A549 (cell line): Measurements from ENCODE around the gene SALL3. TPM values are rescaled to one million over a fixed set of nuclear protein-coding genes. Genes with fewer than 3 reads are reported as not detected.

Experiments
- ATAC-seq, 2 experiments: fragments of 200-7000 bp in 1 of 2; fragments of >200 bp in 1 of 2; cut with Nextera tagmentation in 1 of 2; cut with Tn5 transposase in 1 of 2; 3 replicates each; pipeline versions ENCODE4 v1.8.0 to v1.9.1; 2018 to 2020; ENCODE audit warnings: mild to moderate bottlenecking in 1 of 2, moderate library complexity in 1 of 2
- CTCF ChIA-PET: fragments of 300-600 bp; sonication (Branson Sonifier 250); formaldehyde crosslinking; extraction: SDS; loops from one replicate; lab custom pipeline; 2021; ENCODE audit warnings: antibody characterized with exemption, inconsistent platforms; lab: Yijun Ruan, JAX
- POLR2A ChIA-PET: fragments of 350-600 bp; formaldehyde crosslinking; extraction: SDS; loops from one replicate; lab custom pipeline; 2021; ENCODE audit warnings: antibody characterized with exemption, inconsistent platforms; lab: Yijun Ruan, JAX
- DNase-seq, 2 experiments: peaks; one replicate each; pipeline versions ENCODE4 v3.0.0 to v3.0.0-alpha.2; 2011 to 2016; ENCODE audit warnings: low read depth in 1 of 2, low spot score in 1 of 2
- FAIRE-seq: peaks from 2 replicates; lab custom pipeline; 2011; peaks lifted over from hg19 to GRCh38; lab: Jason Lieb, UNC
- H3K27ac ChIP-seq, 2 experiments: fragments of >200 bp; sonication (Bioruptor Twin); formaldehyde crosslinking; 3 replicates each; pipeline ENCODE4 v1.5.1; 2016 to 2017
- H3K4me1 ChIP-seq: fragments of >200 bp; sonication (Bioruptor Twin); formaldehyde crosslinking; 3 replicates; pipeline ENCODE4 v1.6.1; 2016
- H3K4me2 ChIP-seq: fragments of >200 bp; sonication (Bioruptor Twin); formaldehyde crosslinking; 3 replicates; pipeline ENCODE4 v1.6.1; 2016
- H3K4me3 ChIP-seq: fragments of >200 bp; sonication (Bioruptor Twin); formaldehyde crosslinking; 3 replicates; pipeline ENCODE4 v1.5.1; 2016
- H3K9me3 ChIP-seq: fragments of >200 bp; sonication (Bioruptor Twin); formaldehyde crosslinking; 3 replicates; pipeline ENCODE4 v1.6.1; 2016
- CBX2 ChIP-seq: fragments of 200-600 bp; sonication (generic); IDR thresholded peaks from 2 replicates; pipeline ENCODE4 v1.6.1; 2016; ENCODE audit warnings: low read depth, mild to moderate bottlenecking, borderline replicate concordance
- CBX8 ChIP-seq: fragments of 200-600 bp; sonication (generic); IDR thresholded peaks from 2 replicates; pipeline ENCODE4 v1.6.1; 2016
- ESRRA ChIP-seq: fragments of 150-350 bp; IDR thresholded peaks from 2 replicates; pipeline ENCODE4 v1.6.1; 2014; ENCODE audit warnings: mild to moderate bottlenecking, low read length, borderline replicate concordance
- FOSB ChIP-seq: fragments of 250-450 bp; sonication (Bioruptor Pico); IDR thresholded peaks from 2 replicates; pipeline ENCODE4 v1.5.0; 2020; ENCODE audit warnings: mild to moderate bottlenecking, moderate library complexity
- FOXS1 ChIP-seq: fragments of 250-450 bp; sonication (Bioruptor Pico); IDR thresholded peaks from 2 replicates; pipeline ENCODE4 v1.5.0; 2020; ENCODE audit warnings: mild to moderate bottlenecking, moderate library complexity
- GATA3 ChIP-seq: IDR thresholded peaks from 2 replicates; pipeline ENCODE4 v1.6.1; 2012; ENCODE audit warnings: borderline replicate concordance
- HDAC2 ChIP-seq: fragments of 200-600 bp; sonication (generic); IDR thresholded peaks from 2 replicates; pipeline ENCODE4 v1.6.1; 2016
- HEYL ChIP-seq: fragments of 250-450 bp; sonication (Bioruptor Pico); IDR thresholded peaks from 2 replicates; pipeline ENCODE4 v1.8.0; 2021; ENCODE audit warnings: mild to moderate bottlenecking, moderate library complexity
- HOXB13 ChIP-seq: fragments of 250-450 bp; sonication (Bioruptor Pico); IDR thresholded peaks from 2 replicates; pipeline ENCODE4 v1.5.0; 2020; ENCODE audit warnings: low read depth, mild to moderate bottlenecking, moderate library complexity
- MAFK ChIP-seq: fragments of 450-650 bp; IDR thresholded peaks from 2 replicates; pipeline ENCODE4 v1.6.1; 2014; ENCODE audit not compliant: partially characterized antibody
- RAD21 ChIP-seq, 2 experiments: fragments of >200 bp in 1 of 2; sonication (Bioruptor Twin) in 1 of 2; formaldehyde crosslinking in 1 of 2; IDR thresholded peaks in 1 of 2; conservative IDR thresholded peaks in 1 of 2; 2 replicates in 1 of 2; 3 replicates in 1 of 2; pipeline ENCODE4 v1.6.1; 2012 to 2018; ENCODE audit warnings: inconsistent platforms in 1 of 2
- RCOR1 ChIP-seq: fragments of 150-350 bp; IDR thresholded peaks from 2 replicates; pipeline ENCODE4 v1.6.1; 2014; ENCODE audit warnings: antibody characterized with exemption, low read length, low read depth
- RNF2 ChIP-seq: fragments of 200-600 bp; sonication (generic); IDR thresholded peaks from 2 replicates; pipeline ENCODE4 v1.6.1; 2016; ENCODE audit warnings: low read depth, mild to moderate bottlenecking, antibody characterized with exemption, moderate library complexity, borderline replicate concordance
- SMC3 ChIP-seq: fragments of >200 bp; sonication (Bioruptor Twin); formaldehyde crosslinking; IDR thresholded peaks from 3 replicates; pipeline ENCODE4 v1.6.1; 2018; ENCODE audit warnings: inconsistent platforms
- SREBF2 ChIP-seq: fragments of 450-650 bp; IDR thresholded peaks from 2 replicates; pipeline ENCODE4 v1.6.1; 2014; ENCODE audit warnings: mild to moderate bottlenecking, moderate library complexity
- TP53 ChIP-seq: fragments of 250-450 bp; sonication (Bioruptor Pico); IDR thresholded peaks from 2 replicates; pipeline ENCODE4 v1.5.0; 2021; ENCODE audit warnings: mild to moderate bottlenecking, moderate library complexity
- ZFP36 ChIP-seq: fragments of 450-650 bp; IDR thresholded peaks from 2 replicates; pipeline ENCODE4 v1.6.1; 2014; ENCODE audit warnings: borderline replicate concordance; ENCODE audit not compliant: partially characterized antibody
- WGBS: methylation state at CpG from one replicate; pipeline ENCODE4 v1.1.6; 2017; ENCODE audit errors: missing lambda C conversion rate; 5-methylcytosine and 5-hydroxymethylcytosine counted together
- polyA plus RNA-seq, 4 experiments: library from polyadenylated mRNA; depleted of rRNA in 3 of 4; stranded (reverse); fragments of >200 nt; fragmentation: RNase III in 1 of 4; extraction: RNeasy Plus Mini Kit Qiagen cat#74134 plus additional on column Dnase treatment in 1 of 4; gene quantifications; 2 replicates in 3 of 4; 3 replicates in 1 of 4; pipeline ENCODE4 v1.2.3, GENCODE V29; 2011 to 2017
- TF ChIP-seq, protein P1 (sequence below): fragments of >200 bp; sonication (Bioruptor Twin); formaldehyde crosslinking; IDR thresholded peaks from 3 replicates; pipeline ENCODE4 v1.6.1; 2016
- TF ChIP-seq, protein P2 (sequence below): fragments of 250-450 bp; sonication (Bioruptor Pico); IDR thresholded peaks from 2 replicates; pipeline ENCODE4 v1.5.0; 2020; ENCODE audit warnings: low read depth, mild to moderate bottlenecking, moderate library complexity
- TF ChIP-seq, protein P3 (sequence below): IDR thresholded peaks from 2 replicates; pipeline ENCODE4 v1.6.1; 2012
- TF ChIP-seq, protein P4 (sequence below): IDR thresholded peaks from 2 replicates; pipeline ENCODE4 v1.6.1; 2012; ENCODE audit warnings: low read depth, borderline replicate concordance
- TF ChIP-seq, protein P5 (sequence below): fragments of >200 bp; sonication (Bioruptor Twin); formaldehyde crosslinking; IDR thresholded peaks from 3 replicates; pipeline ENCODE4 v1.5.1; 2016

Gene SALL3
- polyA plus RNA-seq, 2 of the 4 experiments (the other 2 are of a cell fraction), result not detected

DNA sequence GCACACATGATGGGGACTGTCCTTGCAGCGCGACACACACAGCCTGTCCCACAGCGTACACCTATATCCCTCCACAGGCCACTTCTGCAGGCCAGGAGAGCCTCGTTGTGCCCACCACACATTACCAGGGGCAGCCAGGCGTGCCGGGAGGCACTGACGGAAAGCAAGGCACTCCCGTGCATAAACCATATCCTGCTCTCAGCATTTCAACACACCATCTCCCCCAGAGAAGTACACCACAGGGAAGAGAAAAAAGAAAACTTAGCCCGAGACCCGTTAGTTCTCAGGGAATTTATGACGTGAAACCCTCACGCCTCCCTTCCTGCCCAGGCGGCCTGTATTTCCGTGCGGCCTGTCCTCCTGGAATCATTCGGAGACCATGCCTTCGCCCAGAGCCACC, 24.6 kb upstream of the SALL3 start:
- H3K9me3 ChIP-seq, result peaks cover 3% of the 10 kb centered on the region; the same call in 1 of the 3 replicates
- H3K4me1 ChIP-seq, result no peaks in the 10 kb centered on the region
- ATAC-seq (no peak), FAIRE-seq (no peak)
- no peak overlapping the region for H3K4me3 ChIP-seq
- no peak overlapping the region for H3K4me2 ChIP-seq
- POLR2A ChIA-PET, result no interaction called here
- no peak overlapping the region for H3K27ac ChIP-seq
- TF ChIP-seq HDAC2 (no peak), TP53 (CRISPR knock-in tag) (no peak), CBX2 (no peak), CBX8 (no peak), RNF2 (no peak), SREBF2 (no peak), HEYL (CRISPR knock-in tag) (no peak), ESRRA (no peak), MAFK (no peak), RAD21 (conservative IDR thresholded peaks at IDR 0.05 in 1 of 2, IDR thresholded peaks at IDR 0.05 in 1 of 2) (no peak), GATA3 (no peak), HOXB13 (no peak), RCOR1 (no peak)
- TF ChIP-seq, protein P1, sequence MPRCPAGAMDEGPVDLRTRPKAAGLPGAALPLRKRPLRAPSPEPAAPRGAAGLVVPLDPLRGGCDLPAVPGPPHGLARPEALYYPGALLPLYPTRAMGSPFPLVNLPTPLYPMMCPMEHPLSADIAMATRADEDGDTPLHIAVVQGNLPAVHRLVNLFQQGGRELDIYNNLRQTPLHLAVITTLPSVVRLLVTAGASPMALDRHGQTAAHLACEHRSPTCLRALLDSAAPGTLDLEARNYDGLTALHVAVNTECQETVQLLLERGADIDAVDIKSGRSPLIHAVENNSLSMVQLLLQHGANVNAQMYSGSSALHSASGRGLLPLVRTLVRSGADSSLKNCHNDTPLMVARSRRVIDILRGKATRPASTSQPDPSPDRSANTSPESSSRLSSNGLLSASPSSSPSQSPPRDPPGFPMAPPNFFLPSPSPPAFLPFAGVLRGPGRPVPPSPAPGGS, result no peak
- TF ChIP-seq, protein P2, sequence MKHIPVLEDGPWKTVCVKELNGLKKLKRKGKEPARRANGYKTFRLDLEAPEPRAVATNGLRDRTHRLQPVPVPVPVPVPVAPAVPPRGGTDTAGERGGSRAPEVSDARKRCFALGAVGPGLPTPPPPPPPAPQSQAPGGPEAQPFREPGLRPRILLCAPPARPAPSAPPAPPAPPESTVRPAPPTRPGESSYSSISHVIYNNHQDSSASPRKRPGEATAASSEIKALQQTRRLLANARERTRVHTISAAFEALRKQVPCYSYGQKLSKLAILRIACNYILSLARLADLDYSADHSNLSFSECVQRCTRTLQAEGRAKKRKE, result no peak
- TF ChIP-seq, protein P3, sequence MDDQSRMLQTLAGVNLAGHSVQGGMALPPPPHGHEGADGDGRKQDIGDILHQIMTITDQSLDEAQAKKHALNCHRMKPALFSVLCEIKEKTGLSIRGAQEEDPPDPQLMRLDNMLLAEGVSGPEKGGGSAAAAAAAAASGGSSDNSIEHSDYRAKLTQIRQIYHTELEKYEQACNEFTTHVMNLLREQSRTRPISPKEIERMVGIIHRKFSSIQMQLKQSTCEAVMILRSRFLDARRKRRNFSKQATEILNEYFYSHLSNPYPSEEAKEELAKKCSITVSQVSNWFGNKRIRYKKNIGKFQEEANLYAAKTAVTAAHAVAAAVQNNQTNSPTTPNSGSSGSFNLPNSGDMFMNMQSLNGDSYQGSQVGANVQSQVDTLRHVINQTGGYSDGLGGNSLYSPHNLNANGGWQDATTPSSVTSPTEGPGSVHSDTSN, result no peak
- TF ChIP-seq, all 56 proteins: peak for 0
- CTCF ChIA-PET, result no interaction called here
- no peak for DNase-seq
- 67% methylated on average over 16 of the region's 17 CpGs for WGBS

DNA sequence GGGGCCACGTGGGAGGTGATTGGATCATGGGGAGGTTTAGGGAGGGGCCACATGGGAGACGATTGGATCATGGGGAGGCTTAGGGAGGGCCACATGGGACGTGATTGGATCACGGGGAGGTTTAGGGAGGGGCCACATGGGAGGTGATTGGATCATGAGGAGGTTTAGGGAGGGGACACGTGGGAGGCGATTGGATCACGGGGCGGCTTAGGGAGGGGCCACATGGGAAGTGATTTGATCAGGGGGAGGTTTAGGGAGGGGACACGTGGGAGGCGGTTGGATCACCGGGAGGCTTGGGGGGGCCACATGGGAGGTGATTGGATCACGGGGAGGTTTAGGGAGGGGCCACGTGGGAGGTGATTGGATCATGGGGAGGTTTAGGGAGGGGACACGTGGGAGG, 22.5 kb upstream of the SALL3 start:
- no peak for FAIRE-seq
- 15% methylated on average over 5 of the region's 14 CpGs for WGBS
- CTCF ChIA-PET, result interaction anchor here (1.2 kb wide), 1 partner anchor 28 kb away, joined by 3 read pairs; no protein-coding TSS in a partner anchor
- Histone ChIP-seq H3K27ac (no peak overlapping the region), H3K9me3 (no peaks in the 10 kb centered on the region), H3K4me1 (no peaks in the 10 kb centered on the region), H3K4me2 (no peak overlapping the region), H3K4me3 (no peak overlapping the region)
- POLR2A ChIA-PET, result no interaction called here
- no peak for ATAC-seq
- peak in 1 of 2 experiments; percentile 7 for DNase-seq
- TF ChIP-seq GATA3, result no peak
- TF ChIP-seq, protein P4, sequence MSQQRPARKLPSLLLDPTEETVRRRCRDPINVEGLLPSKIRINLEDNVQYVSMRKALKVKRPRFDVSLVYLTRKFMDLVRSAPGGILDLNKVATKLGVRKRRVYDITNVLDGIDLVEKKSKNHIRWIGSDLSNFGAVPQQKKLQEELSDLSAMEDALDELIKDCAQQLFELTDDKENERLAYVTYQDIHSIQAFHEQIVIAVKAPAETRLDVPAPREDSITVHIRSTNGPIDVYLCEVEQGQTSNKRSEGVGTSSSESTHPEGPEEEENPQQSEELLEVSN, result no peak
- no peak for TF ChIP-seq FOXS1 (CRISPR knock-in tag)
- TF ChIP-seq ZFP36, result no peak
- TF ChIP-seq, all 56 proteins: peak for 0

DNA sequence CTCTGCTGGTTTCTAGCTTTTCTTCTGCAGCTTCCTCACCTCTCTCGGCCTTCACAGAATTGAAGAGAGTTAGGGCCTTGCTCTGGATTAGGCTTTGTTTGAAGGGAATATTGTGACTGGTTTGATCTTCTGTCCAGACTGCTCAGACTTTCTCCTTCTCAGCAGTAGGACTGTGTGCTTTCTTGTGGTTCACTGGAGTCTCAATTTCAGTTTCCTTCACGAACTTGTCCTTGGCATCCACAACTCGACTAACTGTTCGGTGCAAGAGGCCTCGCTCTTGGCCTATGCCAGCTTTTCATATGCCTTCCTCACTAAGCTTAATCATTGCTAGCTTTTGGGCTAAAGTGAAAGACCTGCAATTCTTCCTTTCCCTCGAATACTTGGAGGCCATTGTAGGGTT, 18.9 kb upstream of the SALL3 start:
- no peak for DNase-seq
- Histone ChIP-seq H3K4me1 (no peaks in the 10 kb centered on the region), H3K27ac (no peak overlapping the region), H3K9me3 (no peaks in the 10 kb centered on the region), H3K4me2 (no peak overlapping the region), H3K4me3 (no peak overlapping the region)
- no peak for FAIRE-seq
- ChIA-PET POLR2A (no interaction called here), CTCF (no interaction called here)
- no peak for TF ChIP-seq ZFP36
- no peak for TF ChIP-seq SMC3
- TF ChIP-seq, protein P5, sequence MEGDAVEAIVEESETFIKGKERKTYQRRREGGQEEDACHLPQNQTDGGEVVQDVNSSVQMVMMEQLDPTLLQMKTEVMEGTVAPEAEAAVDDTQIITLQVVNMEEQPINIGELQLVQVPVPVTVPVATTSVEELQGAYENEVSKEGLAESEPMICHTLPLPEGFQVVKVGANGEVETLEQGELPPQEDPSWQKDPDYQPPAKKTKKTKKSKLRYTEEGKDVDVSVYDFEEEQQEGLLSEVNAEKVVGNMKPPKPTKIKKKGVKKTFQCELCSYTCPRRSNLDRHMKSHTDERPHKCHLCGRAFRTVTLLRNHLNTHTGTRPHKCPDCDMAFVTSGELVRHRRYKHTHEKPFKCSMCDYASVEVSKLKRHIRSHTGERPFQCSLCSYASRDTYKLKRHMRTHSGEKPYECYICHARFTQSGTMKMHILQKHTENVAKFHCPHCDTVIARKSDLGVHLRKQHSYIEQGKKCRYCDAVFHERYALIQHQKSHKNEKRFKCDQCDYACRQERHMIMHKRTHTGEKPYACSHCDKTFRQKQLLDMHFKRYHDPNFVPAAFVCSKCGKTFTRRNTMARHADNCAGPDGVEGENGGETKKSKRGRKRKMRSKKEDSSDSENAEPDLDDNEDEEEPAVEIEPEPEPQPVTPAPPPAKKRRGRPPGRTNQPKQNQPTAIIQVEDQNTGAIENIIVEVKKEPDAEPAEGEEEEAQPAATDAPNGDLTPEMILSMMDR, result no peak
- TF ChIP-seq SREBF2, result no peak
- no peak for TF ChIP-seq FOSB (CRISPR knock-in tag)
- 37% methylated on average over 6 of the region's 6 CpGs for WGBS
- ATAC-seq, result no peak
